Tibial artery (tissue), 4 donors: ENCODE results near the gene MRAP2.
"Not testable (repeated sequence)": the region's sequence is repeated elsewhere in the genome, so short reads cannot be mapped to it uniquely, and the experiment has no call there.

Experiments
- DNase-seq, 2 donors: peaks; one replicate each; pipeline ENCODE4 v3.0.0-alpha.2; 2019
- H3K27ac ChIP-seq, 2 donors: fragments of 200-600 bp; sonication (generic) in 1 of 2; 1 replicate in 1 of 2; 2 replicates in 1 of 2; pipeline ENCODE4 v1.5.1; 2018 to 2019; ENCODE audit warnings: mild to moderate bottlenecking in 1 of 2
- H3K27me3 ChIP-seq, 2 donors: fragments of 200-600 bp; sonication (generic) in 1 of 2; one replicate each; pipeline versions ENCODE4 v1.5.1 to v1.6.0; 2016 to 2019
- H3K36me3 ChIP-seq, 3 donors: fragments of 200-600 bp; sonication (generic) in 2 of 3; one replicate each; pipeline ENCODE4 v1.5.1; 2016 to 2019; ENCODE audit warnings: mild to moderate bottlenecking in 2 of 3
- H3K4me1 ChIP-seq, 4 donors: fragments of 200-600 bp; sonication (generic) in 2 of 4; 1 replicate in 3 of 4; 2 replicates in 1 of 4; pipeline ENCODE4 v1.5.1; 2016 to 2019
- H3K4me3 ChIP-seq, 2 donors: fragments of 200-600 bp; sonication (generic) in 1 of 2; 1 replicate in 1 of 2; 2 replicates in 1 of 2; pipeline ENCODE4 v1.5.1; 2018 to 2019; ENCODE audit warnings: mild to moderate bottlenecking in 2 of 2
- H3K9me3 ChIP-seq, 3 donors: fragments of 200-600 bp; sonication (generic) in 1 of 3; one replicate each; pipeline ENCODE4 v1.5.1; 2016 to 2019
- CTCF ChIP-seq, 2 experiments: fragments of 200-600 bp in 1 of 2; fragments of 450-650 bp in 1 of 2; IDR thresholded peaks; one replicate each; pipeline ENCODE4 v1.5.1; 2017 to 2019; ENCODE audit warnings: antibody characterized with exemption in 2 of 2, mild to moderate bottlenecking in 1 of 2, moderate library complexity in 1 of 2
- intact Hi-C: fragments of 100-400 bp; cut with DNase I; formaldehyde crosslinking; loops from one replicate; pipeline ENCODE4 v1.15.0; 2023; ENCODE audit warnings: low total_unique reads

Gene MRAP2

GRCh38 chr6:84107495-84107894 is 73.9 kb downstream of the MRAP2 start:
- intact Hi-C loops: no loop called here
- H3K4me3 ChIP-seq: no peak overlapping the region
- no peaks in the 10 kb centered on the region for H3K9me3 ChIP-seq
- no peak overlapping the region for H3K27ac ChIP-seq
- H3K4me1 ChIP-seq: no peaks in the 10 kb centered on the region
- H3K36me3 ChIP-seq: no peaks in the 10 kb centered on the region
- TF ChIP-seq CTCF (IDR thresholded peaks at IDR 0.05): no peak
- H3K27me3 ChIP-seq: no peaks in the 10 kb centered on the region
- no peak for DNase-seq

GRCh38 chr6:84111351-84111750 is 77.8 kb downstream of the MRAP2 start:
- H3K9me3 ChIP-seq, H3K27me3 ChIP-seq, H3K4me1 ChIP-seq, H3K27ac ChIP-seq, H3K4me3 ChIP-seq, H3K36me3 ChIP-seq, intact Hi-C loops, DNase-seq: not testable (repeated sequence)

GRCh38 chr6:84114933-84115594 is 81.5 kb downstream of the MRAP2 start:
- DNase-seq, H3K36me3 ChIP-seq, H3K27me3 ChIP-seq, H3K27ac ChIP-seq, H3K9me3 ChIP-seq, intact Hi-C loops, H3K4me3 ChIP-seq, H3K4me1 ChIP-seq: not testable (repeated sequence)

- Histone ChIP-seq H3K27ac (no peak overlapping the region), H3K4me3 (no peak overlapping the region), H3K27me3 (no peaks in the 10 kb centered on the region), H3K4me1 (no peaks in the 10 kb centered on the region), H3K36me3 (peaks cover 0 to 4% (median 0%) of the 10 kb centered on the region in 3 donors), H3K9me3 (no peaks in the 10 kb centered on the region)
- TF ChIP-seq CTCF (IDR thresholded peaks at IDR 0.05): no peak
- DNase-seq: no peak
- intact Hi-C loops: no loop called here
Measured at GRCh38 chr6:84118191-84118590, 84.6 kb downstream of the MRAP2 start.

GRCh38 chr6:84119277-84119676 is 85.7 kb downstream of the MRAP2 start:
- Histone ChIP-seq H3K36me3 (peaks cover 4 to 10% (median 5%) of the 10 kb centered on the region in 3 donors), H3K27ac (no peak overlapping the region), H3K4me3 (no peak overlapping the region), H3K4me1 (no peaks in the 10 kb centered on the region), H3K27me3 (no peaks in the 10 kb centered on the region), H3K9me3 (no peaks in the 10 kb centered on the region)
- DNase-seq: no peak
- intact Hi-C loops: no loop called here
- TF ChIP-seq CTCF (IDR thresholded peaks at IDR 0.05): no peak

GRCh38 chr6:84123186-84123585 is 89.6 kb downstream of the MRAP2 start:
- H3K4me3 ChIP-seq: no peak overlapping the region
- intact Hi-C loops: no loop called here
- TF ChIP-seq CTCF (IDR thresholded peaks at IDR 0.05): no peak
- peaks cover 20 to 28% (median 24%) of the 10 kb centered on the region in 3 donors for H3K36me3 ChIP-seq
- DNase-seq: no peak
- H3K9me3 ChIP-seq: no peaks in the 10 kb centered on the region
- H3K27ac ChIP-seq: no peak overlapping the region
- no peaks in the 10 kb centered on the region for H3K27me3 ChIP-seq
- no peaks in the 10 kb centered on the region for H3K4me1 ChIP-seq

GRCh38 chr6:84129588-84129987 is 96.0 kb downstream of the MRAP2 start:
- intact Hi-C loops, H3K4me3 ChIP-seq, DNase-seq, H3K27ac ChIP-seq, H3K9me3 ChIP-seq, H3K27me3 ChIP-seq, H3K4me1 ChIP-seq: not testable (repeated sequence)
- H3K36me3 ChIP-seq: peaks cover 26 to 29% (median 28%) of the 10 kb centered on the region in 3 donors

GRCh38 chr6:84133385-84133784 is 99.8 kb downstream of the MRAP2 start:
- H3K4me3 ChIP-seq, intact Hi-C loops, DNase-seq: not testable (repeated sequence)

More at GRCh38 chr6:84133385-84133784, 99.8 kb downstream of the MRAP2 start:
- not testable (repeated sequence) for H3K9me3 ChIP-seq, H3K27me3 ChIP-seq, H3K27ac ChIP-seq, H3K4me1 ChIP-seq
- peaks cover 18 to 21% (median 18%) of the 10 kb centered on the region in 3 donors for H3K36me3 ChIP-seq
